Spinal cord (tissue), 10 donors: Measurements from ENCODE around the gene SLC38A6. TPM values are rescaled to one million over a fixed set of nuclear protein-coding genes. Genes with fewer than 3 reads are reported as not detected.

Experiments
- DNase-seq, 6 donors: peaks; one replicate each; pipeline versions ENCODE4 v3.0.0 to v3.0.0-alpha.2; 2013 to 2015; ENCODE audit warnings: low spot score in 6 of 6, low read depth in 4 of 6
- H3K27ac ChIP-seq: one replicate; pipeline ENCODE4 v1.5.1; 2013; ENCODE audit warnings: low read depth, low read length, control low read depth
- H3K27me3 ChIP-seq: one replicate; pipeline ENCODE4 v1.6.1; 2013; ENCODE audit warnings: low read length; ENCODE audit not compliant: control insufficient read depth, insufficient read depth
- H3K36me3 ChIP-seq: one replicate; pipeline ENCODE4 v1.6.1; 2013; ENCODE audit warnings: low read length; ENCODE audit not compliant: control insufficient read depth, insufficient read depth
- H3K4me1 ChIP-seq: one replicate; pipeline ENCODE4 v1.6.1; 2013; ENCODE audit warnings: low read length; ENCODE audit not compliant: control insufficient read depth, insufficient read depth
- H3K4me3 ChIP-seq: one replicate; pipeline ENCODE4 v1.5.1; 2013; ENCODE audit warnings: low read depth, low read length, control low read depth
- H3K9me3 ChIP-seq: one replicate; pipeline ENCODE4 v1.6.1; 2013; ENCODE audit warnings: low read length; ENCODE audit not compliant: control insufficient read depth, insufficient read depth
- WGBS: methylation state at CpG from one replicate; pipeline ENCODE4 v1.1.5; 2013; ENCODE audit warnings: missing lambda C conversion rate; ENCODE audit not compliant: insufficient coverage; 5-methylcytosine and 5-hydroxymethylcytosine counted together
- polyA plus RNA-seq, 2 donors: library from polyadenylated mRNA; unstranded; fragments of 120-200 nt; gene quantifications; one replicate each; pipeline ENCODE4 v1.2.1, GENCODE V29; 2013; ENCODE audit not compliant: insufficient read length in 2 of 2
- total RNA-seq, 2 donors: library from RNA; depleted of rRNA in 1 of 2; stranded (reverse); fragments of 120-200 nt in 1 of 2; fragments of >200 nt in 1 of 2; gene quantifications; one replicate each; pipeline versions ENCODE4 v1.2.3 to v1.2.4, GENCODE V29; 2013 to 2014
- donor health status: healthy.

The SLC38A6 gene
- total and polyA plus RNA-seq, 4 donors = 15.3 to 56.6 (median 23.5) TPM

GRCh38 chr14:60973070-60973469 lies 8.0 kb upstream of the SLC38A6 start:
- no peaks in the 10 kb centered on the region for H3K4me1 ChIP-seq
- H3K27ac ChIP-seq = no peak overlapping the region
- H3K4me3 ChIP-seq = no peak overlapping the region
- 80% methylated on average over 1 of the region's 3 CpGs for WGBS
- no peaks in the 10 kb centered on the region for H3K27me3 ChIP-seq
- no peaks in the 10 kb centered on the region for H3K9me3 ChIP-seq
- no peak for DNase-seq
- peaks cover 7% of the 10 kb centered on the region for H3K36me3 ChIP-seq

GRCh38 chr14:60974090-60974651 lies 6.9 kb upstream of the SLC38A6 start:
- WGBS = no CpG with 5 or more reads among the region's 6 CpGs
- no peak for DNase-seq
- no peaks in the 10 kb centered on the region for H3K4me1 ChIP-seq
- peaks cover 7% of the 10 kb centered on the region for H3K36me3 ChIP-seq
- no peak overlapping the region for H3K4me3 ChIP-seq
- no peaks in the 10 kb centered on the region for H3K27me3 ChIP-seq
- H3K27ac ChIP-seq = no peak overlapping the region
- H3K9me3 ChIP-seq = no peaks in the 10 kb centered on the region

GRCh38 chr14:60975551-60975950 lies 5.5 kb upstream of the SLC38A6 start:
- Histone ChIP-seq H3K27ac (no peak overlapping the region), H3K27me3 (no peaks in the 10 kb centered on the region), H3K4me3 (no peak overlapping the region), H3K4me1 (no peaks in the 10 kb centered on the region), H3K36me3 (peaks cover 7% of the 10 kb centered on the region), H3K9me3 (no peaks in the 10 kb centered on the region)
- WGBS = 33% methylated on average over 2 of the region's 2 CpGs
- no peak for DNase-seq

- Histone ChIP-seq H3K27ac (no peak overlapping the region), H3K9me3 (no peaks in the 10 kb centered on the region), H3K36me3 (peaks cover 3% of the 10 kb centered on the region), H3K4me1 (no peaks in the 10 kb centered on the region), H3K27me3 (no peaks in the 10 kb centered on the region), H3K4me3 (no peak overlapping the region)
- WGBS = no CpG with 5 or more reads among the region's 2 CpGs
- peak in 2 of 6 donors; percentile 15 to 40 for DNase-seq
Measured at GRCh38 chr14:60977847-60978246, 3.2 kb upstream of the SLC38A6 start.

GRCh38 chr14:60981633-60982455 lies 799 bp downstream of the SLC38A6 start:
- peak overlapping the region; percentile 94 for H3K4me3 ChIP-seq
- no peaks in the 10 kb centered on the region for H3K27me3 ChIP-seq
- no peaks in the 10 kb centered on the region for H3K4me1 ChIP-seq
- whole genome bisulfite sequencing = no CpG with 5 or more reads among the region's 12 CpGs
- peaks cover 5% of the 10 kb centered on the region for H3K36me3 ChIP-seq
- peak overlapping the region; percentile 92 for H3K27ac ChIP-seq
- peak in 3 of 6 donors; percentile 8 to 16 (median 12) for DNase-seq
- H3K9me3 ChIP-seq = no peaks in the 10 kb centered on the region

- no peaks in the 10 kb centered on the region for H3K4me1 ChIP-seq
- no peak for DNase-seq
- no peak overlapping the region for H3K4me3 ChIP-seq
- no peak overlapping the region for H3K27ac ChIP-seq
- WGBS = no CpG with 5 or more reads among the region's 1 CpG
- no peaks in the 10 kb centered on the region for H3K9me3 ChIP-seq
- peaks cover 7% of the 10 kb centered on the region for H3K36me3 ChIP-seq
- H3K27me3 ChIP-seq = no peaks in the 10 kb centered on the region
Measured at GRCh38 chr14:60984196-60984595, 3.2 kb downstream of the SLC38A6 start.

GRCh38 chr14:60986500-60986899 lies 5.5 kb downstream of the SLC38A6 start:
- no peak for DNase-seq
- Histone ChIP-seq H3K27me3 (no peaks in the 10 kb centered on the region), H3K27ac (no peak overlapping the region), H3K36me3 (peaks cover 21% of the 10 kb centered on the region), H3K4me3 (no peak overlapping the region), H3K9me3 (no peaks in the 10 kb centered on the region), H3K4me1 (no peaks in the 10 kb centered on the region)
- no CpG with 5 or more reads among the region's 2 CpGs for WGBS

- WGBS = 94% methylated on average over 1 of the region's 2 CpGs
- DNase-seq = no peak
- Histone ChIP-seq H3K36me3 (peaks cover 28% of the 10 kb centered on the region), H3K27me3 (no peaks in the 10 kb centered on the region), H3K9me3 (no peaks in the 10 kb centered on the region), H3K4me1 (no peaks in the 10 kb centered on the region), H3K27ac (no peak overlapping the region), H3K4me3 (no peak overlapping the region)
Measured at GRCh38 chr14:60989599-60989998, 8.6 kb downstream of the SLC38A6 start.

GRCh38 chr14:60998617-60999016 lies 17.6 kb downstream of the SLC38A6 start:
- WGBS = 94% methylated on average over 8 of the region's 9 CpGs

GRCh38 chr14:60999536-60999935 lies 18.5 kb downstream of the SLC38A6 start:
- Histone ChIP-seq H3K4me1 (no peaks in the 10 kb centered on the region), H3K9me3 (no peaks in the 10 kb centered on the region), H3K27ac (no peak overlapping the region), H3K36me3 (peaks cover 8% of the 10 kb centered on the region), H3K4me3 (no peak overlapping the region), H3K27me3 (no peaks in the 10 kb centered on the region)
- no peak for DNase-seq
- WGBS = no CpG with 5 or more reads among the region's 2 CpGs

More at GRCh38 chr14:60998617-60999016, 17.6 kb downstream of the SLC38A6 start:
- DNase-seq = no peak
- Histone ChIP-seq H3K4me3 (no peak overlapping the region), H3K27me3 (no peaks in the 10 kb centered on the region), H3K36me3 (peaks cover 11% of the 10 kb centered on the region), H3K4me1 (no peaks in the 10 kb centered on the region), H3K9me3 (no peaks in the 10 kb centered on the region), H3K27ac (no peak overlapping the region)
